H1 (cell line): ENCODE data around the gene UHMK1. TPM values are rescaled to one million over a fixed set of nuclear protein-coding genes. Genes with fewer than 3 reads are reported as not detected.

Source experiments
- CTCF ChIA-PET: fragments of 300-600 bp; sonication (Branson Sonifier 250); formaldehyde crosslinking; loops from one replicate; lab custom pipeline; 2021; ENCODE audit not compliant: partially characterized antibody; lab: Charles Lee
- POLR2A ChIA-PET: fragments of 300-600 bp; sonication (Branson Sonifier 250); formaldehyde crosslinking; loops from one replicate; lab custom pipeline; 2021; ENCODE audit warnings: inconsistent platforms; ENCODE audit not compliant: partially characterized antibody; lab: Charles Lee
- DNase-seq, 2 experiments: peaks; one replicate each; pipeline versions ENCODE4 v3.0.0 to v3.0.0-alpha.2; 2010 to 2022; ENCODE audit warnings: low spot score in 2 of 2, low read depth in 1 of 2, mixed read lengths in 1 of 2
- FAIRE-seq: peaks from 2 replicates; lab custom pipeline; 2011; peaks lifted over from hg19 to GRCh38; lab: Jason Lieb, UNC
- H2AFZ ChIP-seq: 2 replicates; pipeline ENCODE4 v1.8.1; 2012; ENCODE audit warnings: low read length, inconsistent platforms
- H2AK5ac ChIP-seq: 2 replicates; pipeline ENCODE4 v1.6.1; 2013; ENCODE audit warnings: low read depth, low read length
- H2BK120ac ChIP-seq: replicated peaks from 2 replicates; pipeline ENCODE3; 2013; ENCODE audit warnings: low read depth, low read length, inconsistent platforms
- H2BK12ac ChIP-seq: 2 replicates; pipeline ENCODE4 v1.6.1; 2013; ENCODE audit warnings: low read depth, low read length
- H2BK15ac ChIP-seq: 2 replicates; pipeline ENCODE4 v1.6.1; 2013; ENCODE audit warnings: low read length
- H2BK20ac ChIP-seq: 2 replicates; pipeline ENCODE4 v1.6.1; 2013; ENCODE audit warnings: low read length
- H2BK5ac ChIP-seq: 2 replicates; pipeline ENCODE4 v1.6.1; 2013; ENCODE audit warnings: low read depth, low read length
- H3K14ac ChIP-seq: 2 replicates; pipeline ENCODE4 v1.6.1; 2013; ENCODE audit warnings: inconsistent platforms; ENCODE audit not compliant: insufficient read length
- H3K18ac ChIP-seq: 2 replicates; pipeline ENCODE4 v1.6.1; 2013; ENCODE audit warnings: low read length; ENCODE audit errors: extremely low read depth
- H3K23ac ChIP-seq: 2 replicates; pipeline ENCODE4 v1.6.1; 2013; ENCODE audit warnings: inconsistent platforms; ENCODE audit not compliant: insufficient read length
- H3K23me2 ChIP-seq: 2 replicates; pipeline ENCODE4 v1.6.1; 2013; ENCODE audit warnings: low read depth, low read length
- H3K27ac ChIP-seq: 2 replicates; pipeline ENCODE4 v1.6.1; 2011; ENCODE audit warnings: low read depth, low read length, inconsistent platforms
- H3K27me3 ChIP-seq, 4 experiments: replicated peaks in 1 of 4; 1 replicate in 1 of 4; 2 replicates in 3 of 4; pipeline versions ENCODE4 v1.6.1 to v1.8.1; 2011 to 2013; ENCODE audit warnings: low read length in 3 of 4, mild to moderate bottlenecking in 3 of 4, inconsistent platforms in 2 of 4, mixed read lengths in 2 of 4, moderate library complexity in 1 of 4; ENCODE audit not compliant: control insufficient read depth in 3 of 4, insufficient read depth in 3 of 4; ENCODE audit errors: extremely low read depth in 1 of 4
- H3K36me3 ChIP-seq, 4 experiments: 2 replicates each; pipeline versions ENCODE4 v1.6.1 to v1.8.1; 2011 to 2013; ENCODE audit warnings: mild to moderate bottlenecking in 4 of 4, low read length in 3 of 4, moderate library complexity in 2 of 4, control low read depth in 1 of 4, inconsistent platforms in 1 of 4; ENCODE audit not compliant: insufficient read depth in 4 of 4, control insufficient read depth in 2 of 4
- H3K4ac ChIP-seq: replicated peaks from 2 replicates; pipeline ENCODE3; 2013; ENCODE audit warnings: low read length, low read depth, mixed read lengths, inconsistent platforms; ENCODE audit not compliant: insufficient read length
- H3K4me1 ChIP-seq, 4 experiments: replicated peaks in 1 of 4; 1 replicate in 1 of 4; 2 replicates in 3 of 4; pipeline versions ENCODE4 v1.6.1 to v1.8.1; 2011 to 2013; ENCODE audit warnings: low read length in 3 of 4, inconsistent platforms in 2 of 4, mixed read lengths in 1 of 4; ENCODE audit not compliant: insufficient read depth in 4 of 4, control insufficient read depth in 3 of 4
- H3K4me2 ChIP-seq, 2 experiments: 2 replicates each; pipeline versions ENCODE4 v1.6.1 to v1.8.1; 2011 to 2013; ENCODE audit warnings: low read depth in 2 of 2, low read length in 2 of 2, control low read depth in 1 of 2, inconsistent platforms in 1 of 2, mild to moderate bottlenecking in 1 of 2; ENCODE audit not compliant: insufficient read depth in 1 of 2
- H3K4me3 ChIP-seq, 4 experiments: fragments of 200-600, 300-600 bp in 1 of 4; sonication (generic), shearing (Covaris generic), sonication (Bioruptor Twin) in 1 of 4; 2 replicates each; pipeline versions ENCODE4 v1.5.1 to v1.8.1; 2011 to 2016; ENCODE audit warnings: low read length in 4 of 4, low read depth in 3 of 4, control low read depth in 2 of 4, inconsistent platforms in 2 of 4, mild to moderate bottlenecking in 2 of 4, mixed read lengths in 1 of 4, moderate library complexity in 1 of 4; ENCODE audit not compliant: insufficient read depth in 2 of 4; ENCODE audit errors: extremely low read depth in 1 of 4
- H3K56ac ChIP-seq: replicated peaks from 2 replicates; pipeline ENCODE3; 2013; ENCODE audit warnings: low read depth, mild to moderate bottlenecking, mixed read lengths, low read length, inconsistent platforms; ENCODE audit not compliant: insufficient read length
- H3K79me1 ChIP-seq: 2 replicates; pipeline ENCODE4 v1.6.1; 2013; ENCODE audit warnings: low read depth, low read length, control low read depth
- H3K79me2 ChIP-seq, 2 experiments: 2 replicates each; pipeline versions ENCODE4 v1.6.1 to v1.8.1; 2012 to 2013; ENCODE audit warnings: low read length in 2 of 2, mild to moderate bottlenecking in 2 of 2, inconsistent platforms in 1 of 2; ENCODE audit not compliant: insufficient read depth in 2 of 2, control insufficient read depth in 1 of 2
- H3K9ac ChIP-seq, 4 experiments: replicated peaks in 1 of 4; 1 replicate in 1 of 4; 2 replicates in 3 of 4; pipeline versions ENCODE4 v1.6.1 to v1.8.1; 2011 to 2013; ENCODE audit warnings: low read depth in 3 of 4, low read length in 3 of 4, control low read depth in 2 of 4, mild to moderate bottlenecking in 2 of 4, moderate library complexity in 2 of 4, inconsistent platforms in 1 of 4; ENCODE audit errors: extremely low read depth in 1 of 4
- H3K9me3 ChIP-seq, 2 experiments: 2 replicates each; pipeline versions ENCODE4 v1.6.1 to v1.8.1; 2012 to 2013; ENCODE audit warnings: mild to moderate bottlenecking in 2 of 2, moderate library complexity in 2 of 2, control low read depth in 1 of 2, inconsistent platforms in 1 of 2, low read depth in 1 of 2, low read length in 1 of 2, mixed read lengths in 1 of 2; ENCODE audit not compliant: insufficient read depth in 2 of 2
- H4K20me1 ChIP-seq, 2 experiments: replicated peaks in 1 of 2; 2 replicates each; pipeline versions ENCODE3 to v1.8.1; 2011 to 2013; ENCODE audit warnings: inconsistent platforms in 2 of 2, low read length in 2 of 2, mild to moderate bottlenecking in 1 of 2; ENCODE audit not compliant: insufficient read depth in 2 of 2, control insufficient read depth in 1 of 2
- H4K5ac ChIP-seq: 2 replicates; pipeline ENCODE4 v1.6.1; 2013; ENCODE audit warnings: low read length, low read depth, mixed read lengths, inconsistent platforms; ENCODE audit not compliant: insufficient read length
- H4K8ac ChIP-seq: 2 replicates; pipeline ENCODE4 v1.8.0; 2013; ENCODE audit warnings: mild to moderate bottlenecking, moderate library complexity, low read length, inconsistent platforms; ENCODE audit not compliant: insufficient read depth; ENCODE audit errors: extremely low read depth
- H4K91ac ChIP-seq: replicated peaks from 2 replicates; pipeline ENCODE3; 2013; ENCODE audit warnings: low read length, mixed read lengths, inconsistent platforms; ENCODE audit not compliant: insufficient read length
- SP4 ChIP-seq: IDR thresholded peaks from 2 replicates; pipeline ENCODE4 v1.6.1; 2012; ENCODE audit warnings: low read length, inconsistent platforms
- polyA plus RNA-seq, 7 experiments: library from polyadenylated mRNA; depleted of rRNA in 3 of 7; stranded (reverse) in 5 of 7; unstranded in 2 of 7; fragments of >200 nt in 5 of 7; fragments of 200-250 nt in 2 of 7; gene quantifications; 1 replicate in 5 of 7; 2 replicates in 1 of 7; 4 replicates in 1 of 7; pipeline versions ENCODE4 v1.2.1 to v1.2.3, GENCODE V29; 2011 to 2013; ENCODE audit warnings: missing spikeins in 2 of 7, mixed read lengths in 2 of 7
- total RNA-seq: library from RNA; stranded (reverse); fragmentation: NEBNext Ultra II Directional; extraction: Animal tissue kit (Norgen Biotek cat#: 25700); gene quantifications from 2 replicates; pipeline ENCODE4 v1.2.1, GENCODE V29; 2021
- TF ChIP-seq, protein P1 (sequence below): IDR thresholded peaks from 2 replicates; pipeline ENCODE4 v1.6.1; 2012; ENCODE audit warnings: inconsistent platforms

UHMK1 gene
- total and polyA plus RNA-seq, 2 of the 8 experiments (the other 6 are each of a cell fraction or from before 2014, with no cell fraction given): 4.6 to 16.1 TPM

DNA sequence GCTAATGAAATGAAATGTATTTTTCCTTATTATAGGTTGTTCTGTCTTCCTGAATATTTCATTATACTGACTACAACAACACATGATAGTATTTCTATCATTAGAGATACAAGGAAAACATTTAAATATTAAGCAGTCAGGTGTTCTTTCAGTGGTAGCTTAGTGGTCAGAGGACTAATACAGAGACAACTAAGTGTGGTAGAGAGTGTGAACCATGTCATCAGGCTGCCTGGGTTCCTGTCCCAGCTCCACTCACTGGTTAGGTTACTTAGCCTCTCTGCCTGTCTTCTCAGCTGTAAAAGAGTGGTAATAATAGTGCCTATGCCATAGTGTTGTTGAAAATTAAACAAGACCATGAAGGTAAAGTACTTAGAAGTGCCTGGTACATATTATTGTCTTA lies 67.8 kb downstream of the UHMK1 start:
- ChIA-PET CTCF (interaction anchor here (0.9 to 2.1 kb wide), 2 partner anchors 9 to 18 kb away, joined by 3 to 7 read pairs; no protein-coding TSS in a partner anchor), POLR2A (no interaction called here)
- H2AK5ac ChIP-seq: no peak overlapping the region
- H3K9ac ChIP-seq: no peak overlapping the region
- no peak overlapping the region for H2BK15ac ChIP-seq
- peaks cover 0 to 23% of the 10 kb centered on the region in 2 experiments; a peak in 2 of 4 replicates for H3K79me2 ChIP-seq
- H4K91ac ChIP-seq: no peak overlapping the region
- no peak overlapping the region for H2BK12ac ChIP-seq
- TF ChIP-seq, protein P1, sequence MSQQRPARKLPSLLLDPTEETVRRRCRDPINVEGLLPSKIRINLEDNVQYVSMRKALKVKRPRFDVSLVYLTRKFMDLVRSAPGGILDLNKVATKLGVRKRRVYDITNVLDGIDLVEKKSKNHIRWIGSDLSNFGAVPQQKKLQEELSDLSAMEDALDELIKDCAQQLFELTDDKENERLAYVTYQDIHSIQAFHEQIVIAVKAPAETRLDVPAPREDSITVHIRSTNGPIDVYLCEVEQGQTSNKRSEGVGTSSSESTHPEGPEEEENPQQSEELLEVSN: no peak
- TF ChIP-seq SP4: no peak
- no peak overlapping the region for H2AFZ ChIP-seq
- H3K4me2 ChIP-seq: no peak overlapping the region
- no peak overlapping the region for H3K23ac ChIP-seq
- peaks cover 5% of the 10 kb centered on the region; the same call in 1 of the 2 replicates for H3K23me2 ChIP-seq
- H2BK120ac ChIP-seq: no peak overlapping the region
- no peak overlapping the region for H3K18ac ChIP-seq
- H3K56ac ChIP-seq: no peak overlapping the region
- no peak overlapping the region for H3K27ac ChIP-seq
- no peaks in the 10 kb centered on the region for H3K36me3 ChIP-seq
- H2BK5ac ChIP-seq: no peak overlapping the region
- FAIRE-seq (no peak), DNase-seq (no peak)
- no peak overlapping the region for H4K8ac ChIP-seq
- peaks cover 0 to 4% (median 0%) of the 10 kb centered on the region in 4 experiments; a peak in 1 of 7 replicates for H3K27me3 ChIP-seq
- no peak overlapping the region for H4K5ac ChIP-seq
- H4K20me1 ChIP-seq: peaks cover 0 to 3% of the 10 kb centered on the region in 2 experiments
- no peak overlapping the region for H3K4ac ChIP-seq
- H2BK20ac ChIP-seq: no peak overlapping the region
- no peak overlapping the region for H3K14ac ChIP-seq
- peaks cover 0 to 3% (median under 1%) of the 10 kb centered on the region in 4 experiments; a peak in 1 of 7 replicates for H3K4me1 ChIP-seq
- H3K9me3 ChIP-seq: no peaks in the 10 kb centered on the region
- H3K79me1 ChIP-seq: no peaks in the 10 kb centered on the region; the same call in none of the 2 replicates
- no peak overlapping the region for H3K4me3 ChIP-seq
